ENCODE results near the gene INTS13.
"Not testable (repeated sequence)": the region's sequence is repeated elsewhere in the genome, so short reads cannot be mapped to it uniquely, and the experiment has no call there.

The INTS13 gene, protein sequence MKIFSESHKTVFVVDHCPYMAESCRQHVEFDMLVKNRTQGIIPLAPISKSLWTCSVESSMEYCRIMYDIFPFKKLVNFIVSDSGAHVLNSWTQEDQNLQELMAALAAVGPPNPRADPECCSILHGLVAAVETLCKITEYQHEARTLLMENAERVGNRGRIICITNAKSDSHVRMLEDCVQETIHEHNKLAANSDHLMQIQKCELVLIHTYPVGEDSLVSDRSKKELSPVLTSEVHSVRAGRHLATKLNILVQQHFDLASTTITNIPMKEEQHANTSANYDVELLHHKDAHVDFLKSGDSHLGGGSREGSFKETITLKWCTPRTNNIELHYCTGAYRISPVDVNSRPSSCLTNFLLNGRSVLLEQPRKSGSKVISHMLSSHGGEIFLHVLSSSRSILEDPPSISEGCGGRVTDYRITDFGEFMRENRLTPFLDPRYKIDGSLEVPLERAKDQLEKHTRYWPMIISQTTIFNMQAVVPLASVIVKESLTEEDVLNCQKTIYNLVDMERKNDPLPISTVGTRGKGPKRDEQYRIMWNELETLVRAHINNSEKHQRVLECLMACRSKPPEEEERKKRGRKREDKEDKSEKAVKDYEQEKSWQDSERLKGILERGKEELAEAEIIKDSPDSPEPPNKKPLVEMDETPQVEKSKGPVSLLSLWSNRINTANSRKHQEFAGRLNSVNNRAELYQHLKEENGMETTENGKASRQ

DNA sequence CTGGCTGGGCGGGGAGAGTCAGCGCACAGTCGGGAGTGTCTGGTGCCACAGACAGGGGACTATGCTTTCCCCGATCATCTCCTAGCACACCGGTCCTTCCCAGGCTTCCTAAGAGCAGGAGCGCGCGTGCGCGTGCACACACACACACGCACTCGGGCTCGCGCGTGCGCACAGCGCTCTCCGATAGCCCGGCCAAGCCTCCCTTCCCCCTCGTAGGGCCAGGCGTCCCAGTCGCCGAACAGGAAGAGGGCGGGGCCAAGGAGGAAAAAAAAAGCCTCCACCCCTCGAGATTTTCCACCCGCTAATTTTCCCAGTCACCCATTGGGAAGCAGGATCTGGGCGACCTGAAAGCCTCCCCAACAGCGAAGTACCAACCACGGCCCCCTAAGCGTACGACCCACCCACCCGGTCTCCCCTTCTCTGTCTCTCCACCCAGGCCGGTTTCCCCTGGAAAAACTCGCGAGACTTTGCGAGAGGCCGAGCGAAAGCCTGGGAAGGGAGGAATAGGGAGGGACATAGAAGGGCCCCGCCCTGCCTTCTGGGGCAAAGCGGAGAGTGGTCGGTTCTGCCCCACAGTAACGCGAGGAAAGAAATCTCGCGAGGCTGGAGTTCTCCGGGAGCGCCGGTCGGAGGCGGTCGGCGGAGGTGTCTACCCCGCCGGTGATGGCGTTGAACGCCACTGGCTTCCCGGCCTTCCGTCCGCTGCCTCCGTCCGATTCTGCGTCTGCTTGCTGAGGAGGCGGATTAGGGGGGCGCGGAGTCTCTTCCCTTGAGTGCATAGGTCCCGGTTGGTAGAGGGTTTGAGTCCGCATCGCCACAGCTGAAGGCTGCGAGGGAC, at the start of gene INTS13, which contains the start of gene FGFR1OP2:
TSS of gene INTS13 (minus strand) at position 119 of the 838 bp plus-strand sequence. CDS start 1,178 bp downstream, outside the sequence.
TSS of gene FGFR1OP2 (plus strand) at position 608 of the 838 bp plus-strand sequence. CDS start 15,689 bp downstream, outside the sequence.
- peak; percentile 95 to 99 (median 97) for DNase-seq (ENCODE audit: low read depth in 2 of 3, low spot score in 1 of 3)

DNA sequence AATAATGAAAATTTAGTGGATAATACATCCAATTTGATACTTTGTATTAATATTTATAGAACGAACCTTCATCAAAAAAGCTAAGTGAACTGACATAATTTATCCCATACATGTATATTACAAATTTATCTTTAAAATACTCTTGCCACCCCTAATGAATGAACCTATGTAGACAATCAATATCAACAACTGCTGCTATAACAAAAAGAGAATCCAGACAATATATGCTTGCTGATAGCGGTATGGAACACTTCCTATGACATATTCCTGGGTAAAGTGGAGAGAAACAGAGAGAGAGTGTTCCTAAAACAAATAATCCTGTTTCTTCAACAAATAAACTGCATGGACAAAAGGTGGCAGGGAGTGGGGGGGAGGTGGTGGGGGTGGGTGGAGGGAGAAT, 45.1 kb upstream of the INTS13 start:
- DNase-seq (ENCODE audit: low read depth in 2 of 3, low spot score in 1 of 3): no peak

DNA sequence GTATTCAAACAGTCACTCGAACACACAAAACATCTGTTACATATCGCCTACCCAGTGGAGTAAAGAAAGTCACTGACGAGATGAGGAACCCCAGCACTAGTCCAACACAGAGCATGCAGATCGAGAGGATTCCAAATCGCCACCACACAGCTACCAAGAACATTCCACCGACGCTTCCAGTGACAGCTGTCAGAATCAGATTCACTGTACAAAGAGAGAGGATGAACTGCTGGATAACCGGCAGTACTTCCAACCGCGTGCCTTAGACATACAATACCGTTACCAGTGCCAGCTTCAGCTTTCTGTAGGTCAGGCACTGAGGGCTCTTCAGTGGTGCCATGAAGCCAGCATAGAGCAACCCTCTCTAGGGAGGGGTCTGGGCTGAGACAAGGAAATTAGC, 42.0 kb upstream of the INTS13 start:
- no peak for DNase-seq (ENCODE audit: low read depth in 2 of 3, low spot score in 1 of 3)

DNA sequence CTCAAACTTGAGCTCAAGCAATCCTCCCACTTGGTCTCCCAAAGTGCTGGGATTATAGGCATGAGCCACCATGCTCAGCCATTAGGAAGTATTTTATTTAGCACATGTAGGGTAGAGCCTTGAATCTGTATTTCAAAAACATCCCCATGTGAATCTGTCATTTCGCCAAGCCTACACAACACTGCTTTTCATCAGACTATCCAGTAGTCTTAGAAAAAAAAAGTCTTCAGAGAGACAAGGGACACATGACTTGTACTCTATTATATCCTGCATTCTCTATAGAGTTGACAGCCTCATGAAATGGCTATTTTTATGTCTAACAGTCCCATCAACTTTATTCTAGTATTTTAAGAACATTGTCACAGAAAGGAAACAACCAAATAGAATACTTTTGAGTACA, 41.0 kb upstream of the INTS13 start:
- DNase-seq (ENCODE audit: low read depth in 2 of 3, low spot score in 1 of 3): no peak

DNA sequence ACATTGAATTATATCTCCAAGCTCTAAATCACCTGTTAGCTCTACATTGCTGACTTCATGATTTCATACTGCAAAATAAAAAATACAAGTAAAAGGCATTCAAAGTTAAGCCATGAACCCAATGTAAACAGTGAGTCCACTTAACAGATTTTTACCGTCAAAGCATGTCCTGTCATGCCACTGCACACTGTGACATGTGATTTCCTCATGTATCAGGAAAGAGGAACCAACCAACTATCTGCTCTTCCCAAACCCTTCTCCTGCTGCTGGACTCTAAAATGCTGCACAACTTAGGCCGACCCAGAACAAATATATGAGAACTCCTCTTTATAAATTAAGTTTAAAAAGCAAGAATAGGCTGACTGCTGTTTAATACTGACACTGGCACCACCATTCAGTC, 38.9 kb upstream of the INTS13 start:
- no peak for DNase-seq (ENCODE audit: low read depth in 2 of 3, low spot score in 1 of 3)

DNA sequence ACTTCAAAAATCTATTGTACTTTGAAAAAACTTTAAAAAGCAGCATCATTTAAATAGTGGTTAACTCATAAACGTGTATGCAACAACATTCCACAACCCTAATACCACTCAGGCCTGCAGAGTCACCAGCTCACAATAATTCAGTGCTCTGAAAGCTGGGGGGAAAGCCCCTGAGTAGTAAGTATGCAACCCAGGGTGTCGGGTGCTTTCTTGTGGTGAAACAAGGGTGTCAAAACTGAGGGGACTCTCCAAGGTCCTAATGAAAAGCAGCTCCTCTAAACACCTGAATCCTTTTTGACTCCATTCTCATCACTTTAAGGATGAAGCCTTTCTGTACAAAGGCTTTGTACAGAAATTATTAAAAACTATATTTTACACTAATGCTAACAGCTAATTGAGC, 34.2 kb upstream of the INTS13 start:
- DNase-seq (ENCODE audit: low read depth in 2 of 3, low spot score in 1 of 3): peak; percentile 50 to 58 (median 55)

DNA sequence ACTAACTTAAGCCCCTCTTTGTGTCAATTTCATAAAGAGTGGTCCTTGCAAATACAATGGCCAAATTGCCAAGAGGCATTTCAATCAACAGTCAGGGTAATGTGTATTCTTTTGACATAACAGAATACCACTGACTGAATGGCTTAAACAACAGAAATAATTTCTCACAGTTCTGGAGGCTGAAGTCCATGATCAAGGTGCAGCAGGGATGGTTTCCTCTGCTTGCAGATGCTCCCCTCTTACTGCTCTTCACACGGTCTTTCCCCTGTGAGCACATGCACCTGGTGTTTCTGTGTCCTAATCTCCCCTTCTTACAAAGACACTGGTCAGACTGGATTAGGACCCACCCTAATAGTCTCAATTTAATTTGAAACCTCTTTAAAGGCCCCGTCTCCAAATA, 32.4 kb upstream of the INTS13 start:
- DNase-seq (ENCODE audit: low read depth in 2 of 3, low spot score in 1 of 3): no peak

DNA sequence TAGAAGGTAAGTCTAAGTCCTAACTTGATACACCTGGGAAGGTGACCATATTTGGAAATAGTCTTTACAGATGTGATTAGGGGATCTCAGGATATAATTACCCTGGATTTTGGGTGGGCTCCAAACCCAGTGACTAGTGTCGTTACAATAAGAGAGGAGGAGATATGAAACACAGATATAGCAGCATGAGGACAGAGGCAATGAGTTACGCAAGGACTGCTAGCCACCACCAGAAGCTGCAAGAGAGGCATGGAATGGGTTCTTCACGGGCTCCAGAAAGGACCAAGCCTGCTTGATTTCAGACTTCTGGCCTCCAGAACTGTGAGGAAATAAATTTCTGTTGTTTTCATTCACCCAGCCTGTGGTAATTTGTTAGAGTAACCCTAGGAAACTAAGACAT, 29.1 kb upstream of the INTS13 start:
- DNase-seq (ENCODE audit: low read depth in 2 of 3, low spot score in 1 of 3): no peak

DNA sequence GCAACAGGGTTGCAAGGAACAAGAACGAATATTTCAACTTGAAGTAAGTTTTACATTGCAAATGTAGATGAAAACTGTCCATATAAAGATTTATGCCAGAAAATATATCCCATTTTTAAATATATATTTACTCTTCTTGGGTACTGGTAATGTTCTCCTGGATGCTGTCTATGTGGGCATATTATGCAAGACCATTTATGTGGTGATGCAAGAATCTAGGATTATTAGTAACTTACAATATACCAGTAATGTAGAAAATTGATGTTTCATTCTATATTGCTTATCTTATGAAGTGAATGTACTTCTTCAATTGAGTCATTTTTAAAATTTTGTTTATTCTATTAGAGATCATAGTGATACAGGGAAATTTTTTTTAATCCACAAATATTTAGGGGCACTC, 25.6 kb upstream of the INTS13 start:
- DNase-seq (ENCODE audit: low read depth in 2 of 3, low spot score in 1 of 3): no peak

DNA sequence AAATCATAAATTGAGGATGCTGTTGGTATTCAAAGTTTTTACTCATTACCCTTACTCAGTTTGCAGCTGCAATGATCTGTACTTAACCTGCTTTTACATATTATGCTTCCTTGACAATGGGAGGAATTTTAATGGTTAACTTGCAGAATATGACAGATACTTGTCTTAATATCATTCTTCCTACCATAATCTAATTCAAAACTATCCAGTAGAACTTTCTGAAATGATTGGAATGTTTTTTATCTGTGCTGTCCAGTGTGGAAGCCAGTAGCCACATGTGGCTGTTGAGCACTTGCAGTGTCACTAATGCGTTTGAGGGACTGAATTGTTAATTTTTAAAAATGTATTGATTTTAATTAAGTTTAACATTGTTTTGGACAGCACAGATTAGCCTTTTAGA, 24.0 kb upstream of the INTS13 start:
- no peak for DNase-seq (ENCODE audit: low read depth in 2 of 3, low spot score in 1 of 3)

DNA sequence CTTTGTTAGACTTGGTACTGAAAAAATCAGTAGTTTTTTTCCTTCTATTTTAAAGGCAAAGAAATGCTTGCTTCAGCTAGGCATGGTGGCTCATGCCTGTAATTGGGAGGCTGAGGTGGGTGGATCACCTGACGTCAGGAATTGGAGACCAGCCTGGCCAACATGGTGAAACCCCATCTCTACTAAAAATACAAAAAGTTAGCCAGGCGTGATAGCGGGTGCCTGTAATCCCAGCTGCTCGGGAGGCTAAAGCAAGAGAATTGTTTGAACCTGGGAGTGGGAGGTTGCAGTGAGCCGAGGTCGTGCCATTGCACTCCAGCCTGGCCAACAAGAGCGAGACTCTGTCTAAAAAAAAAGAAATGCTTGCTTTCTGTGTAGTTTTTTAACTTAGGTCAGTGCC, 23.6 kb upstream of the INTS13 start:
- not testable (repeated sequence) for DNase-seq (ENCODE audit: low read depth in 2 of 3, low spot score in 1 of 3)

DNA sequence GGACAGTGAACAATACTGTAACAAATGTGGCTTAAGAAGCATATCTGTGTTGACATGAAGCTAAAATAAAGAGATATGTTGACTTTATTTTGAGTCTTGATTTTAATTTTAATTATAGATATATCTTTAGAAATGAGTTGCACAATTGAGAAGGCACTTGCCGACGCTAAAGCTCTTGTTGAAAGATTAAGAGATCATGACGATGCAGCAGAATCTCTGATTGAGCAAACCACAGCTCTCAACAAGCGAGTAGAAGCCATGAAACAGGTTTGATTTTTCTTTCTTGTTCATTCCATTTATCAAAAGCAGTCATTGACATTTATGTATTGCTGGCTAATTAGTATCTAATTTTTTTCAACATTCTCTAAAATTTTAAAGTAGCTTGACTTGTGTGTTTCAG, 16.2 kb upstream of the INTS13 start:
- DNase-seq (ENCODE audit: low read depth in 2 of 3, low spot score in 1 of 3): no peak

DNA sequence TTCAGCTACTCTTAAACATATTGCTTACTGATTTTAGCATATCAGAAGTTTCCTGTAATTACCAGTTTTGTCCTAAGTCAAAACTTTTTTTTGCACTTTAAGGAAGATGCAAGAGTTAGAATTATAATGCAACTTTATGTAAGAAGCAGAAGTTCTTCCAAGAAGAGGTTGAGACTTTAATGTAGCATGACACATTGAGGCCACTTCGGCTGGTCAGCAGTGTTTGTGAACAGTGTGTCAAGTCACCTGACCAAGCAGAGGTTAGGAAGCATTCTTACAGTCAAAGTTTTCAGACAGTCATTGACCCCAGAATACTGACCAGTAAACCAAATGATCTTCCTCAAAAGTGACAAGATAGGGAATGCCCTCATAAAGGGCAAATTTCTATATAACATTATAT, 15.7 kb upstream of the INTS13 start:
- DNase-seq (ENCODE audit: low read depth in 2 of 3, low spot score in 1 of 3): no peak

DNA sequence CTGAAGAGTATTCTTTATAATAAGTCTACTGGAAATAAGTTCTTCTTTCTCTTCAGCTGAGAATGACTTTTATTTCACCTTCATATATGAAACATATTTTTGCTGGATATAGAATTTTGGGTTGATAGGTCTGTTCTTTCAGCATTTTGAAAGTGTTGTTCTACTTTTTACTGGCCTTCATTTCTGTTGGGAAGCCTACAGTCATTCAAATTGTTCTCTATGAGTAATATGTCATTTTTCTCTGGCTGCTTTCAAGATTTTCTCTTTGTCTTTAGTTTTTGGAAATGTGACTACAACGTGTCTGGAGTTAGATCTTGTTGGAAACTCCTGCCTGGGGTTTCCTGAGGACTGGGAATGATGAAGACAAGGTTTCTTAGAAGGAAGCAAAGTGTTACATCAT, 10.5 kb upstream of the INTS13 start:
- DNase-seq (ENCODE audit: low read depth in 2 of 3, low spot score in 1 of 3): no peak

DNA sequence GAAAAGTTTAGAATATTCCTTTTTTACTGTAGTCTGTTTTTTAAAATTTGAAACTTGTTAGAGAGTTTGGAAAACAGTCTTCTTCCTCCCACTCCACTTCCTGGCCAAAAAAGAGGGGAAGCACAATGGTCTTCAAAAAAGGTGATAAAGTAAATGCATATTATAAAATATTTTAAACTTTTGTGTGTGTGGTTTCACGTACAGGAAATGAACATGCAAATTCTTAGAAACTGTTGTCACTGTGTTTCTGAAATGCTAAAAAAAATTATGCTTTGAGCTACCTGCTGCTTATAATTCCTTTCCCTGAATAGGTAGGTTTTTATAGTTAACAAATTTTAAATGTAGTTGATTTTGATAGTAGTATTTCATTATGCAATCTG, 3.4 kb upstream of the INTS13 start:
- no peak for DNase-seq (ENCODE audit: low read depth in 2 of 3, low spot score in 1 of 3)

DNA sequence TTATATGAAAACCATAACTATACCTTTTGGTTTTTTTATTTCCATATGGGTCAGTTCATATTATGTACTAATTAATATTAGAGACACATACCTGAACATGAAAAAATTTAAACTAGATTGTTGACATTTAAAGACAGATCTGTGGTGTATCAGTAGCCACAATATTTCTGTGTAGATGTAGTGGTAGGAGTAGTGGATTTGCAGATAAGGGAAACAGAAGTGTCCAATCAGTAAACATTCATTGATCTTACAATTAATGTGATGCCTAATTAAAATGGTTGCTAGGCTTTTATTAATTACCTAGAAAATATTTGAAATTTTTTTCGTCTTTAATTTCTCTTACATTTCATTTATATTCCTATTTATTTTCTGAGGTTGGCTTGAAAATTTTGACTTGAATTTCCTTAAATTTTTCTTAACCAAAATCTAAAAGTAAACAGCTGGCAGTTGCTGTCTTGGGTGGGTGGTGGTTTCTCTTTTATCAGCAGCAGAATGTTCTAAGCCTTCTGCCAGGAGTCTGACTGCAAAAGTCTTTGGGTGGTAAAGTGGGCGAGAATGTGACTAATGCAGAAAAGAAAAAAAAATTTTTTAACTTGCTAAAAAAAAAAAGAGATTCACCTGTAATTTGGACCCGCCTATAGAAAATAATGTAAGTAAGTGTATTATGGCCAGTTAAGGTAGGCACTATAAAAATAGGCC, 2.9 kb upstream of the INTS13 start:
- DNase-seq (ENCODE audit: low read depth in 2 of 3, low spot score in 1 of 3): no peak

DNA sequence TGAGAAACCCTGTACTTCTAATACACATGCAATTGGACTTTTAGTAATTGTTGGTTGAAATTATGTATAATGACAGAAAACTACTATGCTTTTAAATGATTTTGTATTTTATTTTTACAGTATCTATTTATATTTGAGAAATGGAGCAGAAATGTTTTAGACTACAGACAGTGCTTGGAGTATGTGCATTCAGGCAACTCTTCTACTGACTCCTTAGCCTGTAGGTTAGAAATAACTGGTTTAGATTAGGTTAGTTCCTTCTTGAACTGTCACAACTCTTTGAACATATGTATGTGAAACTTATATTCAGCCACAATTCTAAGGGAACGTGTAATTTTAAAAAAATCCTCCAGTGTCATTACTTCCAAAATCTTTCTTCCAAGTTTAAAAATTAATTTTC, 2.2 kb upstream of the INTS13 start:
- DNase-seq (ENCODE audit: low read depth in 2 of 3, low spot score in 1 of 3): no peak

DNA sequence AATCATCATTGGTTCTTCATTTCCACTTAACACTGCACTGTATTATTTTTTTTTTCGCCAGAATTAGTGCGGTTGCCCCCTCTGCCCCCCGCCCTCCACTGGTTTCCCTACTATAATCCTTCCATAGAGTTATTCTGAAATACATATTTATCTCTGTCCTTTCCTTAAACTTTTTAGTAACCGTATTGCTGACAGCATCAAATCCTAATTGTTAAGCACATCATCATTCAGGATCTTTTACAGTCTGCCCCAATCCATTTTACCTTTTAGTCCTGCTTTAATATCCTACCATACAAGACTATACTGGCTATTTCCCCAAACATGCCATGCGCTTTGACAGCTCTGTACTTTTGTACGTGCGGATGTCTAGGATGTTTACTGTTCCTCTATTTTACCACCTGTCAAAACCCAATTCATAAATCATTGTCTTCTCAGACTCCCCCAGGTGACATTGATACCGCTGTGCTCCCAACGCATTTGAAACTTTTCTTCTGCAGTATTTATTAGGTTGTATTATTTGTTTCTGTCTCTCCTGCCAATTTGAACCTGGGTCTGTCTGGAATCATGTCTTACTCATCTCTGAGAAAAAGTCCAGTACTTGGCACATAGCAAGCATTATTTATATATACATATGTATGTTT, 1.5 kb upstream of the INTS13 start:
- DNase-seq (ENCODE audit: low read depth in 2 of 3, low spot score in 1 of 3): no peak

DNA sequence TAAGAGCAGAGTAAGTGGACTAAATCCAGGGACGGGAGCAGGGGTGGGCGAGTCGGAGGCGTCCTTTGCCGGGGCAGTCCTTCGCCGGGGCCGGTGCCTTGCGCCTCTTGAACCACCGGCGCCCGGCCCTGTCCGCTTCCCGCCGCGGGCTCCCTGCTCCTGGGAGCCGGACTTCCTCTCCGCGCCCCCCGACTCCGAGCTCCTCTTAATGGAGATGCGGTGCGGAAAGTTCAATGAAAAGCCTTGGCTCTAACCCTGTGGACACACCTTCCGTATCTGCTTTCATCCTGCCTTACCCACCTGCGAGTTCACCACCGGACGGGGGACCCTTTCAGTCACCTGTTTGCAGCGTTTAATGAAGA, 901 bp upstream of the INTS13 start:
- no peak for DNase-seq (ENCODE audit: low read depth in 2 of 3, low spot score in 1 of 3)

DNA sequence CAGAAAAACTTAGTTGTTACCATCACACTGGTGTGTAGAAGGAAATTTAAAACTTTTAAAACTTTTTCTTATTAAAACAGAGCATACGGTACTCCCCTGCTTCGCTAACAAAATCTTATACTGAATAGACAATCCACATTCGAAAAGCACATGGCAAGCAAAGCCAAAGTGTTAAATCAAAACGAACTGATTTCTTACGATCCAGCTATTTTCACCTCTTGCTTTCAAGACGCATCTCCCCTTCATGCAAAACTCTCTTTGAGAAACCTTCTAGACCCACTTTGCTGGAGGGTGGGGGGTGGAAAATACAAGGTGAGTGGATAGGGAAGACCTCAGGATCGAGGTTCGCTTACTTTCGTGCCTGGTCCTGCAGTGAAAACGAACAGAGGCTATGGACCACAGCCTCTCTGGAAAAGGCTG, 328 bp downstream of the INTS13 start:
- no peak for DNase-seq (ENCODE audit: low read depth in 2 of 3, low spot score in 1 of 3)

Data from stimulated activated CD4-positive, alpha-beta T cell treated with anti-CD3 and anti-CD28 coated beads, Interleukin-12 subunit alpha, Interleukin-12 subunit beta, amount 100 ng/mL, for 48 hours (primary cell).